ENCODE results near the gene RAMP3.

DNA sequence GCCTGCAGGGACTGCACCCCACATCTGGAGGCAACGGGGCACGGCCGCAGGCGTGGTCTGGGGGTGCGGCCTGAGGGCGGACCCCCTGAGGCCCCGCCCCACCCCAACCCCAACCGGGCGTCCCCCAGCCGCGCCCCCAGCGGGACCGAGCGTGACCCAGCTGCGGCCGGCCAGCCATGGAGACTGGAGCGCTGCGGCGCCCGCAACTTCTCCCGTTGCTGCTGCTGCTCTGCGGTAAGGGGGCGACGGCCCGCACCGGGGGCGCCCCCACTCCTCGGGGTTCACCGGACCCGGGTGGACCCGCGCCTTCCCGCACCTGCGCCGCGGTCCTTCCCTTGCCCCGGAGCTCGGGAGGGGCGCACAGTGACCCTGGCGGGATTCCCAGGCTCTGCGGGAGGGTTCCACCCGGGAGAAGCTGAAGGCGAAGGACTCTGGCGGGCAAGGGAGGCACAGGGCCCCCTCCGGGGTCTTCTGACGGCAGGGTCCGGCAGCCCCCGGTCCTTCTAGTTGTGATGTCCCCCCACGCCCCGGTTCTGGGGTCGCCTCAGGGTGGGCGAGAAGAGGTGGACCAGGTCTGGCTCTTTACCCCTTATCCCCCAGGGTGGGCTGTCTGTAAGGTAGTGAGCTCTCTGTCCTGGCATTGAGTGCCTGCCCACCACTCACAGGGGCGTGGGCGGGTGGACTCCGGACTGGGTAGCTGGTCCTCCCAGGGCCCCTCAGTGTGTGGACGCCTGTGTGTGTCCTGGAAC, at the start of gene RAMP3:
- TF ChIP-seq, protein P1, sequence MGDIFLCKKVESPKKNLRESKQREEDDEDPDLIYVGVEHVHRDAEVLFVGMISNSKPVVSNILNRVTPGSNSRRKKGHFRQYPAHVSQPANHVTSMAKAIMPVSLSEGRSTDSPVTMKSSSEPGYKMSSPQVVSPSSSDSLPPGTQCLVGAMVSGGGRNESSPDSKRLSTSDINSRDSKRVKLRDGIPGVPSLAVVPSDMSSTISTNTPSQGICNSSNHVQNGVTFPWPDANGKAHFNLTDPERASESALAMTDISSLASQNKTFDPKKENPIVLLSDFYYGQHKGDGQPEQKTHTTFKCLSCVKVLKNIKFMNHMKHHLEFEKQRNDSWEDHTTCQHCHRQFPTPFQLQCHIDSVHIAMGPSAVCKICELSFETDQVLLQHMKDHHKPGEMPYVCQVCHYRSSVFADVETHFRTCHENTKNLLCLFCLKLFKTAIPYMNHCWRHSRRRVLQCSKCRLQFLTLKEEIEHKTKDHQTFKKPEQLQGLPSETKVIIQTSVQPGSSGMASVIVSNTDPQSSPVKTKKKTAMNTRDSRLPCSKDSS (IDR thresholded peaks at IDR 0.05; ENCODE audit: low read depth, partially characterized antibody): no peak
- no peak for TF ChIP-seq ZNF324 (CRISPR knock-in tag; IDR thresholded peaks at IDR 0.05)
- no peak for TF ChIP-seq BHLHE40 (IDR thresholded peaks at IDR 0.05; ENCODE audit: low read length)
- TF ChIP-seq SNIP1 (IDR thresholded peaks at IDR 0.05; ENCODE audit: low read depth): no peak
- TF ChIP-seq RBBP5 (IDR thresholded peaks at IDR 0.05; ENCODE audit: borderline replicate concordance, insufficient read depth, low read length, poor library complexity, severe bottlenecking): no peak
- no peak for TF ChIP-seq MEIS2 (IDR thresholded peaks at IDR 0.05; ENCODE audit: partially characterized antibody)
- TF ChIP-seq JUN (IDR thresholded peaks at IDR 0.05; ENCODE audit: borderline replicate concordance, low read depth, low read length): no peak
- no peak for TF ChIP-seq JUN (CRISPR knock-in tag; IDR thresholded peaks at IDR 0.05; ENCODE audit: borderline replicate concordance)
- TF ChIP-seq CREB5 (CRISPR knock-in tag; IDR thresholded peaks at IDR 0.05): no peak
- no peak for TF ChIP-seq FOXK2 (conservative IDR thresholded peaks at IDR 0.05 in 1 of 2, IDR thresholded peaks at IDR 0.05 in 1 of 2; ENCODE audit: low read depth in 2 of 2)
- TF ChIP-seq, protein P2, sequence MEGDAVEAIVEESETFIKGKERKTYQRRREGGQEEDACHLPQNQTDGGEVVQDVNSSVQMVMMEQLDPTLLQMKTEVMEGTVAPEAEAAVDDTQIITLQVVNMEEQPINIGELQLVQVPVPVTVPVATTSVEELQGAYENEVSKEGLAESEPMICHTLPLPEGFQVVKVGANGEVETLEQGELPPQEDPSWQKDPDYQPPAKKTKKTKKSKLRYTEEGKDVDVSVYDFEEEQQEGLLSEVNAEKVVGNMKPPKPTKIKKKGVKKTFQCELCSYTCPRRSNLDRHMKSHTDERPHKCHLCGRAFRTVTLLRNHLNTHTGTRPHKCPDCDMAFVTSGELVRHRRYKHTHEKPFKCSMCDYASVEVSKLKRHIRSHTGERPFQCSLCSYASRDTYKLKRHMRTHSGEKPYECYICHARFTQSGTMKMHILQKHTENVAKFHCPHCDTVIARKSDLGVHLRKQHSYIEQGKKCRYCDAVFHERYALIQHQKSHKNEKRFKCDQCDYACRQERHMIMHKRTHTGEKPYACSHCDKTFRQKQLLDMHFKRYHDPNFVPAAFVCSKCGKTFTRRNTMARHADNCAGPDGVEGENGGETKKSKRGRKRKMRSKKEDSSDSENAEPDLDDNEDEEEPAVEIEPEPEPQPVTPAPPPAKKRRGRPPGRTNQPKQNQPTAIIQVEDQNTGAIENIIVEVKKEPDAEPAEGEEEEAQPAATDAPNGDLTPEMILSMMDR (IDR thresholded peaks at IDR 0.05 in 2 of 3, conservative IDR thresholded peaks at IDR 0.05 in 1 of 3; ENCODE audit: insufficient read depth in 2 of 3, low read depth in 1 of 3, low read length in 3 of 3): no peak
